ENCODE data around the gene ARHGAP19.
"Not testable (repeated sequence)": the region's sequence is repeated elsewhere in the genome, so short reads cannot be mapped to it uniquely, and the experiment has no call there.

Gene ARHGAP19

DNA sequence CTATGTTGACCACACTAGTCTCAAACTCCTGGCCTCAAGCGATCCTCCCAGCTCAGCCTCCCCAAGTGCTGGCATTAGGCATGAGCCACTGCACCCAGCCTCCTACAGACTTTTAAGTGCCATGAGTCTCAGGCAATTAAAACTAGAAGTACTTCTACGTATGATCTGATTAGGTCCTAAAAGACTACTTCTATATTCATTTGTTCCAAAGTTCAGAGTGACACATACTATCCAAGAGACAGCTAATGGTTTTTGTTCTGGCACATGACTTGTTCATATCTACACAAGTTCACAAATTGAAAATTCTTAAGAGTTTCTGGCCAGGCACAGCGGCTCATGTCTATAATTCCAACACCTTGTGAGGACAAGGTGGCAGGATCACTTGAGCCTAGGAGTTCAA lies 11.7 kb downstream of the ARHGAP19 start:
- DNase-seq (ENCODE audit: low read depth, low spot score), result no peak

GRCh38 chr10:97279121-97279815 lies 13.2 kb downstream of the ARHGAP19 start:
- no peak for DNase-seq (ENCODE audit: low read depth, low spot score)

GRCh38 chr10:97278491-97278989 lies 13.9 kb downstream of the ARHGAP19 start:
- DNase-seq (ENCODE audit: low read depth, low spot score), result peak; percentile 76

DNA sequence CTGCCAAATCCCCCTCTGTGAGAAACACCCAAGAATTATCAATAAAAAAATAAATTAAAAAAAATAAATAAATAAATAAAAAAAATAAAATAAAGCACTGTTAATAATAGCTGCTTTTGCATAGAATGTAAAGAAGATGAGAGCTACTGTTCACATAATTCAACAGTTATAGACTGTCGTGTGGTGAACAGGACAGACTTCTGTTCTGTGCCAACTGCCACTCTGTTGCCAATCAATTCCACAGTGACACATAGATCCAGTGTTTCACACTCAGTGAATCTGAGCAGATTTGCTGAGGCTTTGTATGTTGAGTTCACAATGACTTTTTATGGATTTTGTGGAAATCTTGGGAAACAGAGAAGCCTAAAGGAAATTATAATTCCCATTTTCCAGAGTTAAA lies 14.9 kb downstream of the ARHGAP19 start:
- no peak for DNase-seq (ENCODE audit: low read depth, low spot score)

- no peak for DNase-seq (ENCODE audit: low read depth, low spot score)
Measured at GRCh38 chr10:97274828-97275227, 17.6 kb downstream of the ARHGAP19 start.

- DNase-seq (ENCODE audit: low read depth, low spot score), result no peak
Measured at GRCh38 chr10:97273700-97274099, 18.7 kb downstream of the ARHGAP19 start.

- DNase-seq (ENCODE audit: low read depth, low spot score), result no peak
Measured at GRCh38 chr10:97270523-97271154, 21.8 kb downstream of the ARHGAP19 start.

DNA sequence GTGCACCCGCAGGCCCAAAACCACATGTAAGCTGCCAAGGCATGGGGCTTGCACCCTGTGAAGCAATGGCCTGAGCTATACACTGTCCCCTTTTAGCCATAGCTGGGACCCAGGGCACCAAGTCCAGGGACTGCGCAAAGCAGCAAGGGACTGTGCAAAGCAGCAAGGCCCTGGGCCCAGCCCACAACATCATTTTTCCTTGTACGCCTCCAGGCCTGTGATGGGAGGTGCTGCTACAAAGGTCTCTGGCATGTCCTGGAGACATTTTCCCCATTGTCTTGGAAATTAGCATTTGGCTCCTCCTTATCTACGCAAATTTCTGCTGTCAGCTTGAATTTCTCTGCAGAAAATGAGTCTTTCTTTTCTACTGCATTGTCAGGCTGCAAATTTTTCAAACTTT lies 24.8 kb downstream of the ARHGAP19 start:
- no peak for DNase-seq (ENCODE audit: low read depth, low spot score)

DNA sequence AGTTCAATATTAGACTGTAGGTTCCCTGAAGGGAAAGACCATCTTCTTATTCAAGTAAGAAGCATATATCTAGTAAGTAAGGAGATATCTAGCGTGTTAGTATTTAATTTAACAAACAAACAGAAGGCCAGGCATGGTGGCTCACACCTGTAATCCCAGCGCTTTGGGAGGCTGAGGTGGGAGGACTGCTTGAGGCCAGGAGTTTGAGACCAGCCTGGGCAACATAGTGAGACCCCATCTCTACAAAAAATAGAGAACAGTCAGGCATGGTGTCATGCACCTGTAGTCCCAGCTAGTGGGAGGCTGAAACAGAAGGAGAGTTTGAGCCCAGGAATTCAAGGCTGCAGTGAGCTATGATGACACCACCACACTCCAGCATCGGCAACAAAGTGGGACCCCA lies 27.3 kb downstream of the ARHGAP19 start:
- not testable (repeated sequence) for DNase-seq (ENCODE audit: low read depth, low spot score)

DNA sequence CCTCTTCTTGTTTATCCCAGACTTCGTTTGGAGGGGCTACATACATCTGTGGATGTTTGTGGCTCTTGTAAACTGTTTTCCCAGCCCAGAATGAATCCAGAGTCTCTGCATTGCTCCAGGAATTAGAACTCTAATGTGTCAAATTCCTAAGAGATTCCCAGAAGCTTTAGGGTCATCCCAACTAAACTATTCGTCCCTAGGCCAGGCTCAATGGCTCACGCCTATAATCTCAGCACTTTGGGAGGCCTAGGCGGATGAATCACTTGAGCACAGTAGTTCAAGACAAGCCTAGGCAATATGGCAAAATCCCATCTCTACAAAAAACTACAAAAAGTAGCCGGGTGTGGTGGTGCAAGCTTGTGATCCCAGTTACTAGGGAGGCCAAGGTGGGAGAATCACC lies 28.5 kb downstream of the ARHGAP19 start:
- no peak for DNase-seq (ENCODE audit: low read depth, low spot score)

DNA sequence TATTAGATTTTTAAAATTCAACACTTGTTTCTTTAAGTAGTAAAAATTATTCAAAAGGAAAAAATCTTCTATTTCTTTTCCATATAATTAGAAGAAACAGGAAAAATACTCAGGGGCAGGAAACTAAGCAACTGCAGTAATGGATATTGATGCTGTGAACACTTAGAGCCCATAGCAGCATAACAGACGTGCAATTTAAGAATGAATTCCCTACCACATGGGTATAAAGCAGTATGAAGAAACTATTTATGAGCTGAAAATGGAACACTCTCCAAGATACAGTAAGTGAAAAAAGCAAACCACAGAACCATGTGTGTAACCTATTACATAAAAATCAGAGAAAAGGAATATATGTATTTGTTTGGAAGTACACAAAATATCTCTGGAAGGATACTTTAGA lies 30.8 kb downstream of the ARHGAP19 start:
- no peak for DNase-seq (ENCODE audit: low read depth, low spot score)

GRCh38 chr10:97261183-97261582 lies 31.3 kb downstream of the ARHGAP19 start:
- no peak for DNase-seq (ENCODE audit: low read depth, low spot score)

DNA sequence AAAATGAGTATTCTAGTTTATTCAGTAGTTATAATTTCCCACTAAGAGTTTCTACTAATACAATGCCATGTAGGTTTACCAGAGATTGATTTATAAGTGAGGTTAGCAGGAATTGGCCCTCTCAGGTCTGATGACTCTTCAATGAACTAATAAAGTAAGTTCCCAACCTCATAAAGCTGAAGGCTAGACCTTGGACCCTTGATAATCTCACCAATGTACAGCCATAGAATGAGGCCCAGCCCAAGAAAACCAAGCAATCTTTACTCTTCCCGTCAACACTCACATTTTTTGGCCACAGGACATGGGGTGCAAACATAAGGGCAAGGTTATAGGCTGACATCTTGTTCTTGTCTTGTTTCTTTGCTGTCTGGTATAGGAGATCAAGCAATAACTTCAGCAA lies 33.3 kb downstream of the ARHGAP19 start:
- DNase-seq (ENCODE audit: low read depth, low spot score), result no peak

DNA sequence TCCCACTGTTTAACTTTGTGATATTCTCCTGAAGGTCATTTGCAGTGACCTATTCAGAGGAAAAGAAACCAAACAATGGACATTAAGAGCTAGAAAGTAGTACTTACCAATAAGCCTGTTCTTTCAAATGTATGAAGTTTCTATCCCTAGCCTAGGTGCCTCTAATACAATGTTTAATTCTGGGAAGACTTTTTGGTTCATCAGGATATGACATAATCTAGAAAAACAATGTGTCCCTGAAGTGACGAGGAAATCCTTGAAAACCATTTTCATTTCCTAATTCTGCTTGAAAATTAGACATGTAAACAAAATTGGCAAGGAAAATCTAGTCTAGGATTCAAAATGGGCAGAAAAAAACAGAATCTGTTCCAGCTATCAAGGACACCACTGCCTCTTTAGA lies 36.1 kb downstream of the ARHGAP19 start:
- no peak for DNase-seq (ENCODE audit: low read depth, low spot score)

DNA sequence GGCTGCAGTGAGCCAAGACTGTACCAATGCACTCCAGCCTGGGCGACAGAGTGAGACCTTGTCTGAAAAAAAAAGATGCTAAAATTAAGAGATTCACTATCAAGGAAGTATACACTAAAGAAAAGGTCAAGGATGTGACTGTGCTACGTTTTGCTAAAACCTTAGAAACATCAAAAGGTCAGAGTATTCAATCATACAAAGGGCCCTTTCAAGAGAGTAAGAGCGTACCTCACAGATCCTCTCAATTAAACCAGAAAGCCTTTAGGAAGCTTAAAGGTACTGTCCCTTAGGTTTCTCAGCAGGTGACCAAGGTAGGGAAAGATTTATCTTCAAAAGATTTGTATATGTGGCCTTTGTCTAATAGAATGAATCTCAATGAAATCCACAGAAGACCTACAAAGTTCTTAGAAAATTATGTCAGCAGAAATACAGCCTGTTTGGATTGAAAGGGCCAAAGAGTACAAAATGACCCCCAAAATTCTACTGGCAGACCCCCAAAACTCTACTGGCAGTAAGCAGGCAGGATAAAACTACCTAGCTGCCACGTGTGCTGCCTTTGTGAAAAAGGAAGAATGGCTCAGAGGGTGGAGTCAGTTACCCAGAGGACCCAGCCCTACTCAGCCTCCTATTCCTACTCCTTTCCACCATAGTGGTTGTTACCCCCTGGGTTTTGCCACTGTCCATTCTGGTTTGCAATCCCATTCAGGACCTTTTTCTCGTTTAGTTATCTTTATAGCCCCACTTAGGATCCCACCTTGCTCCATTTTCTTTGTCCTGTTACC lies 36.7 kb downstream of the ARHGAP19 start:
- DNase-seq (ENCODE audit: low read depth, low spot score), result no peak

DNA sequence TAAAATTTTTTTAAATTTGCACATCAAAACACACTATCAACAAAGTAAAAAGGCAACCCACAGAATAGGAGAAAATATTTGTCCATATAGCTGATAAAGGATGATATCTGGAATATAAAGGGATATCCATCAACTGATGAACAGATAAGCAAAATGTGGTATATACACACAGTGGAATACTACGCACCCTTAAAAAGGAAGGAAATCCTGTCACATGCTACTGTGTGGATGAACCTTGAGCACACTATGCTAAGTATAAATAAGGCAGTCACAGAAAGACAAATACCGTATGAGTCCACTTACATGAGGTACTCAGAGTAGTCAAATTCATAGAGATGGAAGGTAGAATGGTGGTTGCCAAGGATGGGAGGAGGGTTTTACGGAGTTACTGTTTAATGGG lies 37.7 kb downstream of the ARHGAP19 start:
- DNase-seq (ENCODE audit: low read depth, low spot score), result no peak

- DNase-seq (ENCODE audit: low read depth, low spot score), result no peak
Measured at GRCh38 chr10:97250952-97251351, 41.5 kb downstream of the ARHGAP19 start.

- DNase-seq (ENCODE audit: low read depth, low spot score), result no peak
Measured at GRCh38 chr10:97243836-97244235, 48.6 kb downstream of the ARHGAP19 start.

GRCh38 chr10:97238855-97239254 lies 53.6 kb downstream of the ARHGAP19 start:
- no peak for DNase-seq (ENCODE audit: low read depth, low spot score)

DNA sequence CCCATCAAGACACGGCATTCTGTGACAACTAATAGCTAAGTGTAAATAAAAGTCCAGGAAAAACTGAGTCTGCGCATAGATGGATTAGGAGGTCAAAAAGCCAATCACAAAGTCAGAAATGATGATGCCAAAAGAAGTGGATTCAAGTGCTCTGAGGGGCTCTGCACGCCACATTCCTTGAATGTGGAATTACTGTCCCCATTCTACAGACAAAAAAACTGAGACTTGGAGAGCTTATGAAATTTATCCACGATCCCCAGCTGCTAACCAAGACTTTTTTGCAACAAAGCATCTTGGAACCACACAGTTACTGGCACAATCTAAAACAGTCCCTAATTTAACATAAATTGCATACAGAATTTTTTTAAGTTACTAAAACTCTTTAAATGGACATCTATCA lies 57.1 kb downstream of the ARHGAP19 start:
- no peak for DNase-seq (ENCODE audit: low read depth, low spot score)

- DNase-seq (ENCODE audit: low read depth, low spot score), result no peak
Measured at GRCh38 chr10:97234400-97234799, 58.0 kb downstream of the ARHGAP19 start.

- DNase-seq (ENCODE audit: low read depth, low spot score), result no peak
Measured at GRCh38 chr10:97230146-97230545, 62.3 kb downstream of the ARHGAP19 start.

Data from brain pericyte (primary cell).